ENCODE data around the gene ZFYVE16. TPM values are rescaled to one million over a fixed set of nuclear protein-coding genes. Genes with fewer than 3 reads are reported as not detected.

Gene ZFYVE16
- total and polyA plus RNA-seq, 10 of the 15 experiments (the other 5 are each of a cell fraction or from before 2014, with no cell fraction given) = 2.9 to 11.2 (median 7.8) TPM

- POLR2A ChIA-PET = no interaction called here
- no peaks in the 10 kb centered on the region for H3K36me3 ChIP-seq (ENCODE audit: control insufficient read depth in 2 of 2, insufficient read depth in 2 of 2, low read length in 1 of 2)
- BruUV-seq (replicated peaks) = no TSS peak
- H4K20me1 ChIP-seq (ENCODE audit: control insufficient read depth, insufficient read depth) = no peaks in the 10 kb centered on the region
- RAD21 ChIA-PET (ENCODE audit: unreplicated experiment) = no interaction called here
- H3K9me3 ChIP-seq (replicated peaks; ENCODE audit: control insufficient read depth, insufficient read depth, low read length) = no peaks in the 10 kb centered on the region; the same call in 1 of the 3 replicates
- no peaks in the 10 kb centered on the region for H3K79me2 ChIP-seq (ENCODE audit: control insufficient read depth, insufficient read depth, low read length)
- CTCF ChIA-PET = interaction anchor here (0.6 kb wide), 1 partner anchor 39 kb away, joined by 3 read pairs; no protein-coding TSS in a partner anchor
- intact Hi-C loops (cut with micrococcal nuclease; ENCODE audit: unreplicated experiment) (no loop called here), in situ Hi-C loops (cut with MboI) (no loop called here)
- H3K4me3 ChIP-seq = no peak overlapping the region
- no peaks in the 10 kb centered on the region for H3K27me3 ChIP-seq (replicated peaks in 1 of 2; ENCODE audit: control insufficient read depth in 2 of 2, insufficient read depth in 2 of 2, low read length in 1 of 2)
- no peak overlapping the region for H2AFZ ChIP-seq (ENCODE audit: control insufficient read depth, low read depth, low read length)
- H3K27ac ChIP-seq (ENCODE audit: control insufficient read depth, insufficient read depth) = no peak overlapping the region
- no peak for DNase-seq (ENCODE audit: low read depth, low spot score)
- TF ChIP-seq CEBPZ (IDR thresholded peaks at IDR 0.05; ENCODE audit: low read depth, low read length) (no peak), NBN (IDR thresholded peaks at IDR 0.05) (no peak), FOXM1 (IDR thresholded peaks at IDR 0.05; ENCODE audit: low read depth, low read length) (no peak), PAX8 (IDR thresholded peaks at IDR 0.05) (no peak), E4F1 (IDR thresholded peaks at IDR 0.05; ENCODE audit: borderline replicate concordance, partially characterized antibody) (no peak), IRF4 (IDR thresholded peaks at IDR 0.05; ENCODE audit: low read depth, low read length) (no peak), WRNIP1 (IDR thresholded peaks at IDR 0.05; ENCODE audit: borderline replicate concordance, low read depth, low read length) (no peak), MTA3 (IDR thresholded peaks at IDR 0.05; ENCODE audit: borderline replicate concordance, low read length) (no peak), CREM (IDR thresholded peaks at IDR 0.05; ENCODE audit: low read depth) (no peak), TAF1 (IDR thresholded peaks at IDR 0.05; ENCODE audit: borderline replicate concordance, low read depth, low read length) (no peak), POLR2AphosphoS2 (IDR thresholded peaks at IDR 0.05; ENCODE audit: low read depth, low read length) (no peak)
- H3K4me2 ChIP-seq (ENCODE audit: control insufficient read depth, insufficient read depth) = no peak overlapping the region
- no peak for ATAC-seq
- FAIRE-seq = no peak
- H3K4me1 ChIP-seq (ENCODE audit: control insufficient read depth, insufficient read depth, low read length) = no peaks in the 10 kb centered on the region
- SMC1A ChIA-PET (ENCODE audit: uncharacterized antibody, unreplicated experiment) = no interaction called here
- 88% methylated on average over 1 of the region's 1 CpG for WGBS (ENCODE audit: insufficient coverage, insufficient replicate concordance, low lambda C conversion rate, missing lambda C conversion rate)
- H3K9ac ChIP-seq (ENCODE audit: control insufficient read depth, insufficient read depth, low read length) = no peak overlapping the region
Measured at GRCh38 chr5:80372780-80373179, 35.1 kb upstream of the ZFYVE16 start.
